Suprapubic skin (tissue), 4 donors: ENCODE results near the gene MYLK3.

Experiments used
- POLR2A ChIP-seq, 2 donors: fragments of 450-650 bp; IDR thresholded peaks; one replicate each; pipeline ENCODE4 v1.6.1; 2017; ENCODE audit warnings: antibody characterized with exemption in 2 of 2, mild to moderate bottlenecking in 2 of 2, moderate library complexity in 2 of 2
- POLR2AphosphoS5 ChIP-seq, 3 donors: sonication (generic); formaldehyde crosslinking; IDR thresholded peaks; one replicate each; pipeline ENCODE4 v1.6.1; 2017; ENCODE audit warnings: antibody characterized with exemption in 3 of 3

DNA sequence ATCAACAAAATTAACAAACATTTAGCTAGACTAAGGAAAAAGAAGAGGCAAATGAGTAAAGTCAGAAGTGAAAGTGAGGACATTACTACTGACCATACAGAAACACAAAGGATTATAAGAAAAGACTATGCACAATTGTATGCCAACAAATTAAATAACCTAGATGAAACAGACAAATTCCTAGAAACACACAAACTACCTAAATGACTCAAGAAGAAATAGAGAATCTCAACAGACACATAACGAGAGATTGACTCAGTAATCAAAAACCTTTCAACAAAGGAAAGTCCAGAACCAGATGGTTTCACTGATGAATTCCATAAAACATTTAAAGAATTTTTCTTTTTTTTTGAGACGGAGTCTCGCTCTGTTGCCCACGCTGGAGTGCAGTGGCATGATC, 35.7 kb upstream of the MYLK3 start:
- TF ChIP-seq POLR2A (IDR thresholded peaks at IDR 0.05) (no peak), POLR2AphosphoS5 (IDR thresholded peaks at IDR 0.05) (no peak)
